Esophagus muscularis mucosa (tissue), 4 donors: ENCODE results near the gene DBNDD2.

Experiments
- CTCF ChIP-seq, 3 experiments: fragments of 200-600 bp in 2 of 3; fragments of 450-650 bp in 1 of 3; sonication (generic) in 2 of 3; IDR thresholded peaks; one replicate each; pipeline ENCODE4 v1.5.1; 2017 to 2019; ENCODE audit warnings: antibody characterized with exemption in 3 of 3, mild to moderate bottlenecking in 2 of 3, moderate library complexity in 1 of 3
- EP300 ChIP-seq: sonication (generic); formaldehyde crosslinking; IDR thresholded peaks from one replicate; pipeline ENCODE4 v1.6.1; 2017; ENCODE audit warnings: antibody characterized with exemption
- POLR2A ChIP-seq: fragments of 450-650 bp; IDR thresholded peaks from one replicate; pipeline ENCODE4 v1.6.1; 2017; ENCODE audit warnings: antibody characterized with exemption, moderate library complexity, mild to moderate bottlenecking, low read depth
- POLR2AphosphoS5 ChIP-seq, 2 donors: sonication (generic); formaldehyde crosslinking; IDR thresholded peaks; one replicate each; pipeline ENCODE4 v1.6.1; 2017; ENCODE audit warnings: antibody characterized with exemption in 2 of 2

DNA sequence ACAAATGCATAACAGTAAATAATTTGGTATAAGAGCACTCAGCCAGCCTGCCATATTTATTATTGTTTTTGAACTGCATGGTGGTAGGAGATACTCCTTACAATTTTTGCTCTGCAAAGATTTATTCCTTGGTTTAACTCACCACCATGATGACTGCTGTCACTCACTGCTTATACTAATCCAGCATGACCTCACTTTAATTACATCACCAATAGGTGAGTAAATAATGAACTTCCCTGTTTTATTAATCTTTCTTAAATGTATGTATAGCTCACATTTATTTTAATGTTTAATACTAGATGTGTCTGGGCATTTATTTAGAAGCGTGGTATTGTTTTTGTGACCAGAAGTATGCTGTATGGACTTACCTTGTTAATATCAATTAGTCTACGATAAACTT lies 17.2 kb upstream of the DBNDD2 start:
- no peak for TF ChIP-seq CTCF (IDR thresholded peaks at IDR 0.05)
- no peak for TF ChIP-seq POLR2AphosphoS5 (IDR thresholded peaks at IDR 0.05)
- TF ChIP-seq EP300 = no peak
- no peak for TF ChIP-seq POLR2A
